GM23338 (cell line): ENCODE results near the gene ANAPC5. TPM values are rescaled to one million over a fixed set of nuclear protein-coding genes. Genes with fewer than 3 reads are reported as not detected.

Experiments
- ATAC-seq: fragments of 200-7000 bp; cut with Tn5 transposase; 3 replicates; pipeline ENCODE4 v1.9.1; 2020
- DNase-seq: peaks from one replicate; pipeline ENCODE4 v3.0.0-alpha.2; 2015; ENCODE audit warnings: low spot score
- H2AFZ ChIP-seq: fragments of 200-600 bp; sonication (generic); 2 replicates; pipeline ENCODE4 v1.8.0; 2016; ENCODE audit warnings: antibody characterized with exemption, mild to moderate bottlenecking, moderate library complexity
- H3F3A ChIP-seq: fragments of 200-600 bp; sonication (generic); replicated peaks from 2 replicates; pipeline ENCODE4 v1.8.0; 2017; ENCODE audit warnings: antibody characterized with exemption, mixed run types, low read depth
- H3K27ac ChIP-seq: fragments of 200-600 bp; sonication (generic); 2 replicates; pipeline ENCODE4 v1.6.1; 2016; ENCODE audit warnings: low read depth
- H3K27me3 ChIP-seq: fragments of 200-600 bp; sonication (generic); 2 replicates; pipeline ENCODE4 v1.8.0; 2016; ENCODE audit warnings: mild to moderate bottlenecking, mixed run types, moderate library complexity; ENCODE audit not compliant: insufficient read depth
- H3K36me3 ChIP-seq: fragments of 200-600 bp; sonication (generic); 2 replicates; pipeline ENCODE4 v1.8.0; 2016; ENCODE audit warnings: mild to moderate bottlenecking; ENCODE audit not compliant: insufficient read depth
- H3K4me1 ChIP-seq: fragments of 200-600 bp; sonication (generic); 2 replicates; pipeline ENCODE4 v1.8.0; 2016; ENCODE audit warnings: mild to moderate bottlenecking, moderate library complexity; ENCODE audit not compliant: insufficient read depth
- H3K4me2 ChIP-seq: fragments of 200-600 bp; sonication (generic); 2 replicates; pipeline ENCODE4 v1.7.1; 2017; ENCODE audit warnings: mixed run types
- H3K4me3 ChIP-seq: fragments of 200-600 bp; sonication (generic); 2 replicates; pipeline ENCODE4 v1.6.1; 2016; ENCODE audit warnings: mixed run types
- H3K79me2 ChIP-seq: fragments of 200-600 bp; sonication (generic); replicated peaks from 2 replicates; pipeline ENCODE4 v1.8.0; 2017; ENCODE audit warnings: mild to moderate bottlenecking; ENCODE audit not compliant: insufficient read depth
- H3K9me2 ChIP-seq: fragments of 200-600 bp; sonication (generic); 2 replicates; pipeline ENCODE4 v1.8.0; 2017; ENCODE audit not compliant: insufficient read depth
- H4K20me1 ChIP-seq: fragments of 200-600 bp; sonication (generic); replicated peaks from 2 replicates; pipeline ENCODE4 v1.8.0; 2017; ENCODE audit warnings: mild to moderate bottlenecking; ENCODE audit not compliant: insufficient read depth
- H3K27ac Mint-ChIP-seq: 2 replicates; pipeline ENCODE4 v1.8.0; 2020; ENCODE audit warnings: inconsistent platforms, mild to moderate bottlenecking, moderate library complexity, mixed read lengths
- H3K27me3 Mint-ChIP-seq: 3 replicates; pipeline ENCODE4 v1.8.0; 2022; ENCODE audit warnings: low read depth, mild to moderate bottlenecking, moderate library complexity, mixed read lengths, inconsistent platforms; ENCODE audit not compliant: insufficient read depth, poor library complexity
- H3K36me3 Mint-ChIP-seq: 3 replicates; pipeline ENCODE4 v1.8.0; 2021; ENCODE audit warnings: low read depth, mild to moderate bottlenecking, inconsistent platforms, moderate library complexity, mixed read lengths
- H3K4me1 Mint-ChIP-seq: 3 replicates; pipeline ENCODE4 v1.8.0; 2020; ENCODE audit warnings: mild to moderate bottlenecking, inconsistent platforms, mixed read lengths
- H3K4me3 Mint-ChIP-seq: 3 replicates; pipeline ENCODE4 v1.8.0; 2021; ENCODE audit warnings: moderate library complexity, mild to moderate bottlenecking, inconsistent platforms, mixed read lengths
- H3K9me3 Mint-ChIP-seq: 3 replicates; pipeline ENCODE4 v1.8.0; 2020; ENCODE audit warnings: moderate library complexity, mild to moderate bottlenecking, inconsistent platforms, mixed read lengths
- CREB1 ChIP-seq: fragments of 250-450 bp; sonication (Bioruptor Pico); IDR thresholded peaks from 2 replicates; pipeline ENCODE4 v1.5.0; 2020; ENCODE audit warnings: low read depth, mild to moderate bottlenecking, moderate library complexity
- EZH2phosphoT487 ChIP-seq: fragments of 200-600 bp; sonication (generic); IDR thresholded peaks from one replicate; pipeline ENCODE4 v1.8.1; 2018; ENCODE audit warnings: antibody characterized with exemption; ENCODE audit not compliant: unreplicated experiment
- JUNB ChIP-seq: IDR thresholded peaks from one replicate; pipeline ENCODE4 v1.6.1; 2016; ENCODE audit warnings: antibody characterized with exemption; ENCODE audit not compliant: unreplicated experiment
- POLR2AphosphoS5 ChIP-seq: IDR thresholded peaks from 2 replicates; pipeline ENCODE4 v1.6.1; 2016; ENCODE audit warnings: antibody characterized with exemption, low read depth
- STAT1 ChIP-seq: IDR thresholded peaks from one replicate; pipeline ENCODE4 v1.6.1; 2016; ENCODE audit warnings: antibody characterized with exemption; ENCODE audit not compliant: unreplicated experiment
- ZNF114 ChIP-seq: fragments of 250-450 bp; sonication (Bioruptor Pico); IDR thresholded peaks from 2 replicates; pipeline ENCODE4 v1.5.0; 2020; ENCODE audit warnings: mild to moderate bottlenecking, moderate library complexity
- ZNF331 ChIP-seq: fragments of 250-450 bp; sonication (Bioruptor Pico); IDR thresholded peaks from 2 replicates; pipeline ENCODE4 v1.5.0; 2020; ENCODE audit warnings: low read depth, mild to moderate bottlenecking, moderate library complexity
- polyA plus RNA-seq: library from polyadenylated mRNA; unstranded; fragments of >200 nt; fragmentation: Nextera tagmentation; extraction: Ambion mirVana; gene quantifications from 2 replicates; pipeline ENCODE4 v1.2.1, GENCODE V29; 2016
- total RNA-seq: library from RNA; depleted of rRNA; stranded (reverse); fragments of >200 nt; shearing (Covaris generic); gene quantifications from 2 replicates; pipeline ENCODE4 v1.2.3, GENCODE V29; 2014
- TF ChIP-seq, protein P1 (sequence below): fragments of 250-450 bp; sonication (Bioruptor Pico); IDR thresholded peaks from 2 replicates; pipeline ENCODE4 v1.5.0; 2020; ENCODE audit warnings: mild to moderate bottlenecking, moderate library complexity
- TF ChIP-seq, protein P2 (sequence below): IDR thresholded peaks from 2 replicates; pipeline ENCODE4 v1.6.1; 2016; ENCODE audit warnings: antibody characterized with exemption

Gene ANAPC5
- total and polyA plus RNA-seq, 2 experiments from 2014 or later, result 65.9 to 125 TPM

DNA sequence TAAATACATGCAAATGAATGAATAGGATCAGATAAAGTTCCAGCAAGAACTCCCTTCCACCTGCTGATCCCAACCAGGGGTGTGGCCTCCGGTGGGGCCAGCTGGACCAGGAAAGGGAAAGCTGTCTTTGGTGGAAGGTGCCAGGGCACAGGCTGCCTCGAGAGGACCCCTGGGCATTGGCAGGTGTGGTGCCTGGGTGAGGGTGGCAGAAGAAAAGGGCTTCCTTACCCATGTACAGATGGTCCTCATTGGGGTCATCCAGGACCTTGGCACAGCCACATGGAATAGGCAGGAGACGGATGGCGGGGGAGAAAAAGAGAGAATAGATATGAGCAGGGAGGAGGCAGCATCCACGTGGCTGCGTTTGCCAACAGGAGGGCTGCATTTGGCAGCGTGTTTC is 92.1 kb downstream of the ANAPC5 start:
- Mint-ChIP-seq H3K4me1 (no peaks in the 10 kb centered on the region), H3K27me3 (peaks cover 5% of the 10 kb centered on the region), H3K9me3 (no peaks in the 10 kb centered on the region), H3K4me3 (no peak overlapping the region), H3K36me3 (peaks cover 38% of the 10 kb centered on the region), H3K27ac (no peak overlapping the region)
- TF ChIP-seq ZNF114 (CRISPR knock-in tag) (no peak), CREB1 (no peak), POLR2AphosphoS5 (no peak), EZH2phosphoT487 (no peak), ZNF331 (CRISPR knock-in tag) (no peak), JUNB (no peak), STAT1 (no peak)
- TF ChIP-seq, protein P1, sequence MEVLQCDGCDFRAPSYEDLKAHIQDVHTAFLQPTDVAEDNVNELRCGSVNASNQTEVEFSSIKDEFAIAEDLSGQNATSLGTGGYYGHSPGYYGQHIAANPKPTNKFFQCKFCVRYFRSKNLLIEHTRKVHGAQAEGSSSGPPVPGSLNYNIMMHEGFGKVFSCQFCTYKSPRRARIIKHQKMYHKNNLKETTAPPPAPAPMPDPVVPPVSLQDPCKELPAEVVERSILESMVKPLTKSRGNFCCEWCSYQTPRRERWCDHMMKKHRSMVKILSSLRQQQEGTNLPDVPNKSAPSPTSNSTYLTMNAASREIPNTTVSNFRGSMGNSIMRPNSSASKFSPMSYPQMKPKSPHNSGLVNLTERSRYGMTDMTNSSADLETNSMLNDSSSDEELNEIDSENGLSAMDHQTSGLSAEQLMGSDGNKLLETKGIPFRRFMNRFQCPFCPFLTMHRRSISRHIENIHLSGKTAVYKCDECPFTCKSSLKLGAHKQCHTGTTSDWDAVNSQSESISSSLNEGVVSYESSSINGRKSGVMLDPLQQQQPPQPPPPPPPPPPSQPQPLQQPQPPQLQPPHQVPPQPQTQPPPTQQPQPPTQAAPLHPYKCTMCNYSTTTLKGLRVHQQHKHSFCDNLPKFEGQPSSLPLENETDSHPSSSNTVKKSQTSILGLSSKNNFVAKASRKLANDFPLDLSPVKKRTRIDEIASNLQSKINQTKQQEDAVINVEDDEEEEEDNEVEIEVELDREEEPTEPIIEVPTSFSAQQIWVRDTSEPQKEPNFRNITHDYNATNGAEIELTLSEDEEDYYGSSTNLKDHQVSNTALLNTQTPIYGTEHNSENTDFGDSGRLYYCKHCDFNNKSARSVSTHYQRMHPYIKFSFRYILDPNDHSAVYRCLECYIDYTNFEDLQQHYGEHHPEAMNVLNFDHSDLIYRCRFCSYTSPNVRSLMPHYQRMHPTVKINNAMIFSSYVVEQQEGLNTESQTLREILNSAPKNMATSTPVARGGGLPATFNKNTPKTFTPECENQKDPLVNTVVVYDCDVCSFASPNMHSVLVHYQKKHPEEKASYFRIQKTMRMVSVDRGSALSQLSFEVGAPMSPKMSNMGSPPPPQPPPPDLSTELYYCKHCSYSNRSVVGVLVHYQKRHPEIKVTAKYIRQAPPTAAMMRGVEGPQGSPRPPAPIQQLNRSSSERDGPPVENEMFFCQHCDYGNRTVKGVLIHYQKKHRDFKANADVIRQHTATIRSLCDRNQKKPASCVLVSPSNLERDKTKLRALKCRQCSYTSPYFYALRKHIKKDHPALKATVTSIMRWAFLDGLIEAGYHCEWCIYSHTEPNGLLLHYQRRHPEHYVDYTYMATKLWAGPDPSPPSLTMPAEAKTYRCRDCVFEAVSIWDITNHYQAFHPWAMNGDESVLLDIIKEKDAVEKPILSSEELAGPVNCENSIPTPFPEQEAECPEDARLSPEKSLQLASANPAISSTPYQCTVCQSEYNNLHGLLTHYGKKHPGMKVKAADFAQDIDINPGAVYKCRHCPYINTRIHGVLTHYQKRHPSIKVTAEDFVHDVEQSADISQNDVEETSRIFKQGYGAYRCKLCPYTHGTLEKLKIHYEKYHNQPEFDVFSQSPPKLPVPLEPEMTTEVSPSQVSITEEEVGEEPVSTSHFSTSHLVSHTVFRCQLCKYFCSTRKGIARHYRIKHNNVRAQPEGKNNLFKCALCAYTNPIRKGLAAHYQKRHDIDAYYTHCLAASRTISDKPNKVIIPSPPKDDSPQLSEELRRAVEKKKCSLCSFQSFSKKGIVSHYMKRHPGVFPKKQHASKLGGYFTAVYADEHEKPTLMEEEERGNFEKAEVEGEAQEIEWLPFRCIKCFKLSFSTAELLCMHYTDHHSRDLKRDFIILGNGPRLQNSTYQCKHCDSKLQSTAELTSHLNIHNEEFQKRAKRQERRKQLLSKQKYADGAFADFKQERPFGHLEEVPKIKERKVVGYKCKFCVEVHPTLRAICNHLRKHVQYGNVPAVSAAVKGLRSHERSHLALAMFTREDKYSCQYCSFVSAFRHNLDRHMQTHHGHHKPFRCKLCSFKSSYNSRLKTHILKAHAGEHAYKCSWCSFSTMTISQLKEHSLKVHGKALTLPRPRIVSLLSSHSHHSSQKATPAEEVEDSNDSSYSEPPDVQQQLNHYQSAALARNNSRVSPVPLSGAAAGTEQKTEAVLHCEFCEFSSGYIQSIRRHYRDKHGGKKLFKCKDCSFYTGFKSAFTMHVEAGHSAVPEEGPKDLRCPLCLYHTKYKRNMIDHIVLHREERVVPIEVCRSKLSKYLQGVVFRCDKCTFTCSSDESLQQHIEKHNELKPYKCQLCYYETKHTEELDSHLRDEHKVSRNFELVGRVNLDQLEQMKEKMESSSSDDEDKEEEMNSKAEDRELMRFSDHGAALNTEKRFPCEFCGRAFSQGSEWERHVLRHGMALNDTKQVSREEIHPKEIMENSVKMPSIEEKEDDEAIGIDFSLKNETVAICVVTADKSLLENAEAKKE (CRISPR knock-in tag), result no peak
- TF ChIP-seq, protein P2, sequence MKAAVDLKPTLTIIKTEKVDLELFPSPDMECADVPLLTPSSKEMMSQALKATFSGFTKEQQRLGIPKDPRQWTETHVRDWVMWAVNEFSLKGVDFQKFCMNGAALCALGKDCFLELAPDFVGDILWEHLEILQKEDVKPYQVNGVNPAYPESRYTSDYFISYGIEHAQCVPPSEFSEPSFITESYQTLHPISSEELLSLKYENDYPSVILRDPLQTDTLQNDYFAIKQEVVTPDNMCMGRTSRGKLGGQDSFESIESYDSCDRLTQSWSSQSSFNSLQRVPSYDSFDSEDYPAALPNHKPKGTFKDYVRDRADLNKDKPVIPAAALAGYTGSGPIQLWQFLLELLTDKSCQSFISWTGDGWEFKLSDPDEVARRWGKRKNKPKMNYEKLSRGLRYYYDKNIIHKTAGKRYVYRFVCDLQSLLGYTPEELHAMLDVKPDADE, result no peak
- Histone ChIP-seq H4K20me1 (0 out of 2 replicates have a peak, but pooled peaks cover 3% of the 10 kb centered on the region), H2AFZ (no peak overlapping the region), H3K36me3 (no peaks in the 10 kb centered on the region; the same call in 1 of the 2 replicates), H3F3A (no peaks in the 10 kb centered on the region), H3K27me3 (no peaks in the 10 kb centered on the region), H3K27ac (no peak overlapping the region), H3K4me1 (no peaks in the 10 kb centered on the region), H3K79me2 (no peaks in the 10 kb centered on the region), H3K4me2 (no peak overlapping the region), H3K4me3 (no peak overlapping the region), H3K9me2 (no peaks in the 10 kb centered on the region)
- DNase-seq (no peak), ATAC-seq (no peak)
